ENCODE results near the gene NREP.
"Not testable (repeated sequence)": the region's sequence is repeated elsewhere in the genome, so short reads cannot be mapped to it uniquely, and the experiment has no call there.

NREP gene

GRCh38 chr5:111739416-111739815 lies 17.6 kb downstream of the NREP start:
- no peak for FAIRE-seq
- no peak for DNase-seq (ENCODE audit: low spot score)

GRCh38 chr5:111738118-111738517 lies 18.9 kb downstream of the NREP start:
- FAIRE-seq (peak; percentile 49), DNase-seq (ENCODE audit: low spot score) (peak; percentile 18)

- FAIRE-seq = no peak
- no peak for DNase-seq (ENCODE audit: low spot score)
Measured at GRCh38 chr5:111737716-111738115, 19.3 kb downstream of the NREP start.

GRCh38 chr5:111735583-111736270 lies 21.3 kb downstream of the NREP start:
- peak; percentile 71 for DNase-seq (ENCODE audit: low spot score)

GRCh38 chr5:111734597-111734996 lies 22.4 kb downstream of the NREP start:
- FAIRE-seq (no peak), DNase-seq (ENCODE audit: low spot score) (no peak)

More at GRCh38 chr5:111735583-111736270, 21.3 kb downstream of the NREP start:
- peak; percentile 87 for FAIRE-seq

- DNase-seq (ENCODE audit: low spot score) (peak; percentile 88), FAIRE-seq (peak; percentile 86)
Measured at GRCh38 chr5:111734013-111734412, 23.0 kb downstream of the NREP start.

GRCh38 chr5:111733571-111733970 lies 23.4 kb downstream of the NREP start:
- FAIRE-seq (no peak), DNase-seq (ENCODE audit: low spot score) (no peak)

- DNase-seq (ENCODE audit: low spot score) (no peak), FAIRE-seq (no peak)
Measured at GRCh38 chr5:111731638-111732037, 25.4 kb downstream of the NREP start.

- DNase-seq (ENCODE audit: low spot score) (no peak), FAIRE-seq (no peak)
Measured at GRCh38 chr5:111730659-111731382, 26.2 kb downstream of the NREP start.

- no peak for FAIRE-seq
- DNase-seq (ENCODE audit: low spot score) = no peak
Measured at GRCh38 chr5:111728941-111729340, 28.1 kb downstream of the NREP start.

- FAIRE-seq (no peak), DNase-seq (ENCODE audit: low spot score) (no peak)
Measured at GRCh38 chr5:111726986-111727385, 30.0 kb downstream of the NREP start.

GRCh38 chr5:111722140-111722539 lies 34.9 kb downstream of the NREP start:
- FAIRE-seq (no peak), DNase-seq (ENCODE audit: low spot score) (no peak)

GRCh38 chr5:111720333-111720890 lies 36.6 kb downstream of the NREP start:
- DNase-seq (ENCODE audit: low spot score) (no peak), FAIRE-seq (no peak)

- FAIRE-seq (no peak), DNase-seq (ENCODE audit: low spot score) (no peak)
Measured at GRCh38 chr5:111719773-111720172, 37.2 kb downstream of the NREP start.

- DNase-seq (ENCODE audit: low spot score); FAIRE-seq: not testable (repeated sequence)
Measured at GRCh38 chr5:111716789-111717188, 40.2 kb downstream of the NREP start.

- DNase-seq (ENCODE audit: low spot score) (no peak), FAIRE-seq (no peak)
Measured at GRCh38 chr5:111707630-111708164, 49.3 kb downstream of the NREP start.

- DNase-seq (ENCODE audit: low spot score) (no peak), FAIRE-seq (no peak)
Measured at GRCh38 chr5:111706345-111706744, 50.6 kb downstream of the NREP start.

GRCh38 chr5:111704452-111705085 lies 52.4 kb downstream of the NREP start:
- peak; percentile 77 for FAIRE-seq
- DNase-seq (ENCODE audit: low spot score) = peak; percentile 30

- no peak for DNase-seq (ENCODE audit: low spot score)
- FAIRE-seq = no peak
Measured at GRCh38 chr5:111703662-111704061, 53.3 kb downstream of the NREP start.

- DNase-seq (ENCODE audit: low spot score) (no peak), FAIRE-seq (no peak)
Measured at GRCh38 chr5:111699976-111700375, 57.0 kb downstream of the NREP start.

GRCh38 chr5:111699324-111699723 lies 57.7 kb downstream of the NREP start:
- FAIRE-seq = no peak
- no peak for DNase-seq (ENCODE audit: low spot score)

All from RCC 7860 (cell line).